Natural killer cell (primary cell): ENCODE results near the gene PDZD11. TPM values are rescaled to one million over a fixed set of nuclear protein-coding genes. Genes with fewer than 3 reads are reported as not detected.

ENCODE experiments used
- ATAC-seq, 3 donors: fragments of 150-1000 bp in 2 of 3; fragments of 200-7000 bp in 1 of 3; cut with Tn5 transposase; 1 replicate in 1 of 3; 2 replicates in 2 of 3; pipeline ENCODE4 v1.10.0; 2021; ENCODE audit warnings: mild to moderate bottlenecking in 2 of 3, moderate library complexity in 2 of 3
- DNase-seq, 2 donors: peaks; one replicate each; pipeline versions ENCODE4 v3.0.0 to v3.0.0-alpha.2; 2013 to 2021; ENCODE audit warnings: mixed read lengths in 1 of 2
- H3K27ac ChIP-seq: one replicate; pipeline ENCODE4 v1.5.1; 2013; ENCODE audit warnings: mild to moderate bottlenecking, low read length
- H3K27me3 ChIP-seq: one replicate; pipeline ENCODE4 v1.6.1; 2013; ENCODE audit warnings: low read length; ENCODE audit not compliant: control insufficient read depth, insufficient read depth
- H3K36me3 ChIP-seq: one replicate; pipeline ENCODE4 v1.6.1; 2013; ENCODE audit warnings: low read length; ENCODE audit not compliant: control insufficient read depth, insufficient read depth
- H3K4me1 ChIP-seq: one replicate; pipeline ENCODE4 v1.6.1; 2013; ENCODE audit warnings: low read length; ENCODE audit not compliant: control insufficient read depth, insufficient read depth
- H3K4me3 ChIP-seq: one replicate; pipeline ENCODE4 v1.5.1; 2013; ENCODE audit warnings: low read length
- H3K9me3 ChIP-seq: one replicate; pipeline ENCODE4 v1.6.1; 2013; ENCODE audit warnings: low read length; ENCODE audit not compliant: control insufficient read depth, insufficient read depth
- H3K27ac Mint-ChIP-seq, 2 donors: one replicate each; pipeline ENCODE4 v1.8.0; 2022; ENCODE audit warnings: mild to moderate bottlenecking in 2 of 2, mixed read lengths in 2 of 2, moderate library complexity in 1 of 2
- H3K27me3 Mint-ChIP-seq, 2 donors: one replicate each; pipeline ENCODE4 v1.8.0; 2022; ENCODE audit warnings: low read depth in 2 of 2, mixed read lengths in 2 of 2
- H3K36me3 Mint-ChIP-seq: one replicate; pipeline ENCODE4 v1.8.0; 2022; ENCODE audit warnings: mixed read lengths
- H3K4me1 Mint-ChIP-seq, 2 donors: one replicate each; pipeline ENCODE4 v1.8.0; 2022; ENCODE audit warnings: mixed read lengths in 2 of 2
- H3K4me3 Mint-ChIP-seq: one replicate; pipeline ENCODE4 v1.8.0; 2022; ENCODE audit warnings: mild to moderate bottlenecking, moderate library complexity, mixed read lengths
- H3K9me3 Mint-ChIP-seq, 2 donors: one replicate each; pipeline ENCODE4 v1.8.0; 2022; ENCODE audit warnings: mixed read lengths in 2 of 2
- WGBS: methylation state at CpG from one replicate; pipeline ENCODE4 v1.1.7; 2013; ENCODE audit warnings: missing lambda C conversion rate; ENCODE audit not compliant: insufficient coverage; 5-methylcytosine and 5-hydroxymethylcytosine counted together
- intact Hi-C: fragments of 100-400 bp; cut with micrococcal nuclease; formaldehyde crosslinking; loops from one replicate; pipeline ENCODE4 v1.14.2; 2022
- total RNA-seq, 4 donors: library from RNA; stranded (reverse); fragments of 120-200 nt in 1 of 4; gene quantifications; one replicate each; pipeline versions ENCODE4 v1.2.3 to v1.2.4, GENCODE V29; 2013 to 2022
- TF ChIP-seq, protein P1 (sequence below): fragments of 200-600 bp; IDR thresholded peaks from one replicate; pipeline ENCODE4 v1.8.0; 2022; ENCODE audit warnings: antibody characterized with exemption

PDZD11 gene
- total RNA-seq, 3 donors from 2014 or later (not counting 1 experiment from before 2014, with no cell fraction given), result 16.7 to 22.3 (median 17.0) TPM

DNA sequence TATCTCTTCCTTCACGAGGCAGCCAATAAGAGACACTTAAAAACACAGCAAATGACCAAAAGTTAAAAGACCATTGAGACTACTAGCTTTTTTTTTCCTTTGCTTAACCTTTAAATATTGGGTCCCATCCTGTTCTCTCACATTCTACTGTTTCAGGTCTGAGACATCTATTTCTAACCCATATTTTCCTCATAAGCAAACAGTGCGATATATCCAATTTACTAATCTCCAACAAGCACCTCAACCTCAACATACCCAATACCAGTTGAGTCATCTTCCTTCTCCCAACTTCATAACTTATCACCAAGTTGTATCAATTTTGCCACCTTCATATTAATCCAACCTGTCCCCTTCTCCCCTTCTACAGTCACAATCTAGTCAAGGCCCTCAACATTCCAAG, 48.2 kb downstream of the PDZD11 start:
- H3K4me1 Mint-ChIP-seq, result no peaks in the 10 kb centered on the region
- intact Hi-C loops, result no loop called here
- no peaks in the 10 kb centered on the region for H3K36me3 Mint-ChIP-seq
- no peaks in the 10 kb centered on the region for H3K9me3 Mint-ChIP-seq
- H3K4me3 Mint-ChIP-seq, result no peak overlapping the region
- no peak overlapping the region for H3K4me3 ChIP-seq
- H3K27me3 Mint-ChIP-seq, result peaks cover 0 to 3% of the 10 kb centered on the region in 2 donors
- no peak overlapping the region for H3K27ac ChIP-seq
- TF ChIP-seq, protein P1, sequence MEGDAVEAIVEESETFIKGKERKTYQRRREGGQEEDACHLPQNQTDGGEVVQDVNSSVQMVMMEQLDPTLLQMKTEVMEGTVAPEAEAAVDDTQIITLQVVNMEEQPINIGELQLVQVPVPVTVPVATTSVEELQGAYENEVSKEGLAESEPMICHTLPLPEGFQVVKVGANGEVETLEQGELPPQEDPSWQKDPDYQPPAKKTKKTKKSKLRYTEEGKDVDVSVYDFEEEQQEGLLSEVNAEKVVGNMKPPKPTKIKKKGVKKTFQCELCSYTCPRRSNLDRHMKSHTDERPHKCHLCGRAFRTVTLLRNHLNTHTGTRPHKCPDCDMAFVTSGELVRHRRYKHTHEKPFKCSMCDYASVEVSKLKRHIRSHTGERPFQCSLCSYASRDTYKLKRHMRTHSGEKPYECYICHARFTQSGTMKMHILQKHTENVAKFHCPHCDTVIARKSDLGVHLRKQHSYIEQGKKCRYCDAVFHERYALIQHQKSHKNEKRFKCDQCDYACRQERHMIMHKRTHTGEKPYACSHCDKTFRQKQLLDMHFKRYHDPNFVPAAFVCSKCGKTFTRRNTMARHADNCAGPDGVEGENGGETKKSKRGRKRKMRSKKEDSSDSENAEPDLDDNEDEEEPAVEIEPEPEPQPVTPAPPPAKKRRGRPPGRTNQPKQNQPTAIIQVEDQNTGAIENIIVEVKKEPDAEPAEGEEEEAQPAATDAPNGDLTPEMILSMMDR, result no peak
- no peak for DNase-seq
- no peaks in the 10 kb centered on the region for H3K27me3 ChIP-seq
- H3K27ac Mint-ChIP-seq, result no peak overlapping the region
- ATAC-seq, result no peak
- WGBS, result 92% methylated on average over 2 of the region's 2 CpGs
- no peaks in the 10 kb centered on the region for H3K36me3 ChIP-seq
- no peaks in the 10 kb centered on the region for H3K4me1 ChIP-seq
- H3K9me3 ChIP-seq, result no peaks in the 10 kb centered on the region

DNA sequence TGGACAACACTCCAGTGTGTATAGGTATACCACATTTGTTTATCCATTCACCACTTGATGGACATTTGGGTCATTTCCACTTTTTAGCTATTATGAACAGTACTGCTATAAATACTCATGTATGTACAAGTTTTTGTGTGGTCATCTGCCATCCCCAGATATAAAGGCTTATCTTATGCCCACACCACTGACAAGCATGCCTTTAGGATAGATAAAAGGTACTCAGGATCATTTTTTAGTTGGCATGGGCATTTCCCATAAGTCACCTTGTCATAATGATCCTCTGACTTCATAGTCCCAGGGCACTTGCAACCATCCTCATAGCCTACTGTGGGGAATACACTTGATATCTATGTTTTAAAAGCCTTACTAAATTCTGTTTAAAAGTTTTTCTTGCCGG, 49.0 kb downstream of the PDZD11 start:
- H3K9me3 Mint-ChIP-seq, result no peaks in the 10 kb centered on the region
- ATAC-seq (no peak), DNase-seq (no peak)
- TF ChIP-seq, protein P1, result no peak
- no peak overlapping the region for H3K4me3 ChIP-seq
- no peaks in the 10 kb centered on the region for H3K9me3 ChIP-seq
- H3K27me3 Mint-ChIP-seq, result peaks cover 0 to 3% of the 10 kb centered on the region in 2 donors
- H3K27me3 ChIP-seq, result no peaks in the 10 kb centered on the region
- no peaks in the 10 kb centered on the region for H3K36me3 ChIP-seq
- no peak overlapping the region for H3K4me3 Mint-ChIP-seq
- no peaks in the 10 kb centered on the region for H3K36me3 Mint-ChIP-seq
- no peaks in the 10 kb centered on the region for H3K4me1 ChIP-seq
- H3K4me1 Mint-ChIP-seq, result no peaks in the 10 kb centered on the region
- H3K27ac ChIP-seq, result no peak overlapping the region
- WGBS, result 100% methylated on average over 1 of the region's 1 CpG
- no peak overlapping the region for H3K27ac Mint-ChIP-seq
- intact Hi-C loops, result no loop called here

Other genes with a start within 250 kb of the PDZD11 start
- not detected for gene AWAT2, start 240.0 kb downstream of the PDZD11 start, total RNA-seq
- not detected for gene OTUD6A, start 227.5 kb downstream of the PDZD11 start, total RNA-seq
- 10 to 100 TPM; 39.4 to 40.7 (median 40.1) TPM for gene IGBP1, start 156.5 kb downstream of the PDZD11 start, total RNA-seq
- gene DGAT2L6, start 112.4 kb downstream of the PDZD11 start, total RNA-seq, result not detected
- not detected for gene AWAT1, start 55.3 kb downstream of the PDZD11 start, total RNA-seq
- under 1 TPM; 0.53 to 0.64 (median 0.61) TPM for gene P2RY4, start 29.7 kb downstream of the PDZD11 start, total RNA-seq
- not detected for gene ARR3, start 21.6 kb downstream of the PDZD11 start, total RNA-seq
- not detected for gene RAB41, start 7.8 kb downstream of the PDZD11 start, total RNA-seq
- gene KIF4A, start 177 bp upstream of the PDZD11 start, total RNA-seq, result 1 to 10 TPM in 1 of 3 donors, under 1 TPM in 2; 0.53 to 1.3 (median 0.79) TPM
- gene GDPD2, start 133.4 kb upstream of the PDZD11 start, total RNA-seq, result not detected
- 10 to 100 TPM; 13.6 to 17.6 (median 15.9) TPM for gene DLG3, start 154.9 kb upstream of the PDZD11 start, total RNA-seq